ENCODE results near the gene NMT1.

GRCh38 chr17:45016237-45016636 is 44.9 kb upstream of the NMT1 start:
- TF ChIP-seq EZH2 (IDR thresholded peaks at IDR 0.05; ENCODE audit: low read depth) (no peak), CTCF (conservative IDR thresholded peaks at IDR 0.05) (no peak)
